Measurements from ENCODE around the gene XPA. TPM values are rescaled to one million over a fixed set of nuclear protein-coding genes. Genes with fewer than 3 reads are reported as not detected.

Gene XPA
- total RNA-seq, 1 experiment from 2014 or later: 3.0 TPM

- POLR2A ChIA-PET: no interaction called here
- no peak overlapping the region for H3K4me3 Mint-ChIP-seq
- peaks cover 69% of the 10 kb centered on the region for H3K27me3 Mint-ChIP-seq (ENCODE audit: low read depth)
- TF ChIP-seq TP53 (CRISPR knock-in tag; IDR thresholded peaks at IDR 0.05) (no peak), MLX (CRISPR knock-in tag; IDR thresholded peaks at IDR 0.05) (no peak), ZNF671 (CRISPR knock-in tag; IDR thresholded peaks at IDR 0.05) (no peak), EMX1 (CRISPR knock-in tag; IDR thresholded peaks at IDR 0.05) (no peak), GRHL2 (CRISPR knock-in tag; IDR thresholded peaks at IDR 0.05; ENCODE audit: insufficient replicate concordance, severe bottlenecking) (no peak), NR3C1 (CRISPR knock-in tag; conservative IDR thresholded peaks at IDR 0.05; ENCODE audit: low read depth) (no peak)
- TF ChIP-seq, protein P1, sequence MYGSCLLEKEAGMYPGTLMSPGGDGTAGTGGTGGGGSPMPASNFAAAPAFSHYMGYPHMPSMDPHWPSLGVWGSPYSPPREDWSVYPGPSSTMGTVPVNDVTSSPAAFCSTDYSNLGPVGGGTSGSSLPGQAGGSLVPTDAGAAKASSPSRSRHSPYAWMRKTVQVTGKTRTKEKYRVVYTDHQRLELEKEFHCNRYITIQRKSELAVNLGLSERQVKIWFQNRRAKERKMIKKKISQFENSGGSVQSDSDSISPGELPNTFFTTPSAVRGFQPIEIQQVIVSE (CRISPR knock-in tag; IDR thresholded peaks at IDR 0.05; ENCODE audit: borderline replicate concordance): no peak
- ATAC-seq (no peak), DNase-seq (ENCODE audit: low spot score) (no peak)
- no peak overlapping the region for H3K27ac Mint-ChIP-seq
- H3K9me3 Mint-ChIP-seq: peaks cover 14% of the 10 kb centered on the region
- CTCF ChIA-PET: no interaction called here
- peaks cover 9% of the 10 kb centered on the region for H3K4me1 Mint-ChIP-seq
- peaks cover 7% of the 10 kb centered on the region for H3K36me3 Mint-ChIP-seq
Observed at GRCh38 chr9:97742545-97742944, 45.4 kb upstream of the XPA start.

- Mint-ChIP-seq H3K4me3 (peak overlapping the region; percentile 70), H3K27ac (no peak overlapping the region), H3K36me3 (peaks cover 7% of the 10 kb centered on the region), H3K27me3 (ENCODE audit: low read depth) (peaks cover 73% of the 10 kb centered on the region), H3K4me1 (peaks cover 9% of the 10 kb centered on the region), H3K9me3 (peaks cover 19% of the 10 kb centered on the region)
- DNase-seq (ENCODE audit: low spot score) (no peak), ATAC-seq (no peak)
- ChIA-PET POLR2A (no interaction called here), CTCF (no interaction called here)
- TF ChIP-seq CREB1 (CRISPR knock-in tag; IDR thresholded peaks at IDR 0.05) (no peak), TP53 (CRISPR knock-in tag; IDR thresholded peaks at IDR 0.05) (no peak), NFYB (CRISPR knock-in tag; conservative IDR thresholded peaks at IDR 0.05; ENCODE audit: low read depth) (no peak), ZNF121 (CRISPR knock-in tag; IDR thresholded peaks at IDR 0.05) (no peak), ZNF423 (CRISPR knock-in tag; IDR thresholded peaks at IDR 0.05) (no peak), KAT7 (CRISPR knock-in tag; IDR thresholded peaks at IDR 0.05; ENCODE audit: borderline replicate concordance) (no peak)
- TF ChIP-seq, protein P2, sequence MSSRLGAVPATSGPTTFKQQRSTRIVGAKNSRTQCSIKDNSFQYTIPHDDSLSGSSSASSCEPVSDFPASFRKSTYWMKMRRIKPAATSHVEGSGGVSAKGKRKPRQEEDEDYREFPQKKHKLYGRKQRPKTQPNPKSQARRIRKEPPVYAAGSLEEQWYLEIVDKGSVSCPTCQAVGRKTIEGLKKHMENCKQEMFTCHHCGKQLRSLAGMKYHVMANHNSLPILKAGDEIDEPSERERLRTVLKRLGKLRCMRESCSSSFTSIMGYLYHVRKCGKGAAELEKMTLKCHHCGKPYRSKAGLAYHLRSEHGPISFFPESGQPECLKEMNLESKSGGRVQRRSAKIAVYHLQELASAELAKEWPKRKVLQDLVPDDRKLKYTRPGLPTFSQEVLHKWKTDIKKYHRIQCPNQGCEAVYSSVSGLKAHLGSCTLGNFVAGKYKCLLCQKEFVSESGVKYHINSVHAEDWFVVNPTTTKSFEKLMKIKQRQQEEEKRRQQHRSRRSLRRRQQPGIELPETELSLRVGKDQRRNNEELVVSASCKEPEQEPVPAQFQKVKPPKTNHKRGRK (CRISPR knock-in tag; IDR thresholded peaks at IDR 0.05; ENCODE audit: borderline replicate concordance): peak; percentile 99
Observed at GRCh38 chr9:97741947-97742346, 44.8 kb upstream of the XPA start.

DNA sequence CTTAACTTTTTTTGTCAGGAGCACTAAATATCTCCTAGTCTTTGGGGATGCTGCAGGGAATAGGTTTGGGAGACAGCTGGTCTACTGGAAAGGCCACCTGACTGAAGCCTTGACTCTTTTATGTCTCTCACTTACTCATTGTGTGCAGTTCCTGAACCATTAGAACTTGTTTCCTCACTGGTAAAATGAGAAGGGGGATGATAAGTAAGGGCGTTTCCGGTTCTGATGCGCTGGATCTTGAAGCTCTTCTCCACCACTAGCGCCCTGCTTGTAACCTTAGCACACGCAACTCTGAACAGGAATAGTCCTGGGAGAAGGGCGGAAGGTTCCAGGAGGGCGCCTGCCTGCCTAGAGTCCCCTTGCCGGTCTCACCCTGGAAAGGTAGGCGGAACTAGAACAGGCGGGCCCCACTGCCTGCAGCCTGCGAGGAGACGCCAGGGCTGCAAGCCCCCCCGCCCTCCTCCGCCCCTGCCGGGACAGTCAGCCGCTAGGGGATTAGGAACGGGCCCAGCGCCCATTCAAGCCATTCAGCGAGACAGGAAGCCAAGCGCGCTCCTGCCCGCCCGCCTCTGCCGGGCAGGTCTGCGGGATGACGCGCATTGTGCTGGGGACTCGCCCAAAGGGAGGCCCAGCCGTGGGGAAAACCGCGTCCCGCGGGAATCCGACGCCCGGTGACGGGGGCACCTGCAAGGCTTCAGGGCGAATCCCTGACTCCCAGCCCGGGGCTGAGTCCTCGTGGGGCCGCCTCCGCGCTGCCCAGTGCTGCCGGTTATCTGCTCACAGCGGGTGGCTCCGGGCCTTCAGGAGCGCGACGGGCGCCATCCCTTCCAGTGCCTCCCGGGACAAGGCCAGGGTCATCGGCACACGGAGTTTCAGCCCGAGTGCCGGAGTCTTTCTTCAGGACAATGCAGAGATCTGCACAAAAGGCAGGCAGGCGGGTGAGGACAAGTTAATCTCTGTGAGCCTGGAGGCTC lies 44.0 kb upstream of the XPA start:
- ChIA-PET POLR2A (no interaction called here), CTCF (no interaction called here)
- DNase-seq (ENCODE audit: low spot score): peak; percentile 84
- Mint-ChIP-seq H3K4me3 (peak overlapping the region; percentile 70), H3K9me3 (peaks cover 19% of the 10 kb centered on the region), H3K36me3 (peaks cover 7% of the 10 kb centered on the region), H3K27me3 (ENCODE audit: low read depth) (peaks cover 73% of the 10 kb centered on the region), H3K4me1 (peaks cover 9% of the 10 kb centered on the region), H3K27ac (no peak overlapping the region)
- peak; percentile 82 for ATAC-seq
- TF ChIP-seq AFF4 (CRISPR knock-in tag; IDR thresholded peaks at IDR 0.05; ENCODE audit: borderline replicate concordance) (0 out of 2 replicates have a peak, but pooled peaks have one; percentile 53), ZNF396 (CRISPR knock-in tag; IDR thresholded peaks at IDR 0.05; ENCODE audit: borderline replicate concordance) (no peak), RELA (CRISPR knock-in tag; IDR thresholded peaks at IDR 0.05; ENCODE audit: borderline replicate concordance) (no peak), SOX15 (CRISPR knock-in tag; IDR thresholded peaks at IDR 0.05) (no peak), CREB1 (CRISPR knock-in tag; IDR thresholded peaks at IDR 0.05) (no peak), HMGXB4 (CRISPR knock-in tag; IDR thresholded peaks at IDR 0.05) (peak; percentile 70; the same call in 1 of the 2 replicates), EMX1 (CRISPR knock-in tag; IDR thresholded peaks at IDR 0.05) (no peak)
- TF ChIP-seq, protein P2 (CRISPR knock-in tag; IDR thresholded peaks at IDR 0.05; ENCODE audit: borderline replicate concordance): no peak; the same call in 1 of the 2 replicates
- TF ChIP-seq, protein P3, sequence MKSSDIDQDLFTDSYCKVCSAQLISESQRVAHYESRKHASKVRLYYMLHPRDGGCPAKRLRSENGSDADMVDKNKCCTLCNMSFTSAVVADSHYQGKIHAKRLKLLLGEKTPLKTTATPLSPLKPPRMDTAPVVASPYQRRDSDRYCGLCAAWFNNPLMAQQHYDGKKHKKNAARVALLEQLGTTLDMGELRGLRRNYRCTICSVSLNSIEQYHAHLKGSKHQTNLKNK (CRISPR knock-in tag; IDR thresholded peaks at IDR 0.05): no peak

Measured in WTC11 (cell line).